ENCODE results near the gene IFNL4.
"Not testable (repeated sequence)": the region's sequence is repeated elsewhere in the genome, so short reads cannot be mapped to it uniquely, and the experiment has no call there.

The IFNL4 gene

GRCh38 chr19:39257227-39257626 is 8.6 kb upstream of the IFNL4 start:
- DNase-seq: no peak

- no peak for DNase-seq
These were observed 6.1 kb upstream of the IFNL4 start for GRCh38 chr19:39254531-39255345.

GRCh38 chr19:39253374-39254149 is 4.9 kb upstream of the IFNL4 start:
- DNase-seq: no peak

- DNase-seq: no peak
These were observed 3.8 kb upstream of the IFNL4 start for GRCh38 chr19:39252458-39252857.

- DNase-seq: no peak
These were observed 3.2 kb upstream of the IFNL4 start for GRCh38 chr19:39251846-39252245.

- DNase-seq: no peak
These were observed 2.4 kb upstream of the IFNL4 start for GRCh38 chr19:39251081-39251480.

GRCh38 chr19:39247701-39248664 is 673 bp downstream of the IFNL4 start:
- DNase-seq: no peak

GRCh38 chr19:39246951-39247669 is 1.5 kb downstream of the IFNL4 start:
- DNase-seq: peak in 26 of 56 donors; percentile 3 to 46 (median 18)

- not testable (repeated sequence) for DNase-seq
These were observed 3.5 kb downstream of the IFNL4 start for GRCh38 chr19:39245166-39245565.

GRCh38 chr19:39244410-39245100 is 4.1 kb downstream of the IFNL4 start, which contains the start of gene IFNL3:
IFNL3 (minus strand) TSS chr19:39245006; CDS start chr19:39244967, 39 bp downstream.
- DNase-seq: not testable (repeated sequence)

GRCh38 chr19:39243741-39244140 is 4.9 kb downstream of the IFNL4 start:
- DNase-seq: not testable (repeated sequence)

GRCh38 chr19:39240421-39240820 is 8.2 kb downstream of the IFNL4 start:
- no peak for DNase-seq

GRCh38 chr19:39238944-39239343 is 9.7 kb downstream of the IFNL4 start:
- no peak for DNase-seq

- no peak for DNase-seq
These were observed 10.4 kb downstream of the IFNL4 start for GRCh38 chr19:39238209-39238608.

- no peak for DNase-seq
These were observed 11.2 kb downstream of the IFNL4 start for GRCh38 chr19:39237200-39238184.

- no peak for DNase-seq
These were observed 12.1 kb downstream of the IFNL4 start for GRCh38 chr19:39236527-39236926.

- no peak for DNase-seq
These were observed 15.9 kb downstream of the IFNL4 start for GRCh38 chr19:39232708-39233107.

GRCh38 chr19:39230096-39230764 is 18.4 kb downstream of the IFNL4 start:
- DNase-seq: no peak

Data from amygdala (tissue), 56 donors.